Ovary (tissue), 3 donors: ENCODE data around the gene CCDC57.

Experiments
- EP300 ChIP-seq: sonication (generic); formaldehyde crosslinking; IDR thresholded peaks from one replicate; pipeline ENCODE4 v1.6.1; 2017; ENCODE audit warnings: antibody characterized with exemption
- POLR2A ChIP-seq: fragments of 450-650 bp; IDR thresholded peaks from one replicate; pipeline ENCODE4 v1.6.1; 2017; ENCODE audit warnings: antibody characterized with exemption, mild to moderate bottlenecking, moderate library complexity
- TF ChIP-seq, protein P1 (sequence below), 3 donors: fragments of 450-650 bp in 2 of 3; fragments of 200-600 bp in 1 of 3; IDR thresholded peaks; one replicate each; pipeline versions ENCODE4 v1.5.1 to v1.8.0; 2016 to 2022; ENCODE audit warnings: antibody characterized with exemption in 3 of 3, mild to moderate bottlenecking in 1 of 3
- donor health status: DM: no; HTN: no; CAD: no.

DNA sequence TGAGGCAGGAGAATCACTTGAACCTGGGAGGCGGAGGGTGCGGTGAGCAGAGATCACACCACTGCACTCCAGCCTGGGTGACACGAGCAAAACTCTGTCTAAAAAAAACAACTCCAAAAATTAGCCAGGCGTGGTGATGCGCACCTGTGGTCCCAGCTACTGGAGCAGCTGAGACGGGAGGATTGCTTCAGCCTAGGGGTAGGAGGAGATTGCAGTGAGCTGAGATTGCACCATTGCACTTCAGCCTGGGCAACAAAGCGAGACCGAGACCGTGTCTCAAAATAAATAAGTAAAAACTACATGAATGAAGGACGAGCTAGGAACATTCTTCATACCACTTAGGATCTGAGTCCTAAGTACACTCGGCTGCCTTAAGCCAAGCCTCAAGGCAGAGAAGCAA lies 35.4 kb downstream of the CCDC57 start:
- TF ChIP-seq, protein P1, sequence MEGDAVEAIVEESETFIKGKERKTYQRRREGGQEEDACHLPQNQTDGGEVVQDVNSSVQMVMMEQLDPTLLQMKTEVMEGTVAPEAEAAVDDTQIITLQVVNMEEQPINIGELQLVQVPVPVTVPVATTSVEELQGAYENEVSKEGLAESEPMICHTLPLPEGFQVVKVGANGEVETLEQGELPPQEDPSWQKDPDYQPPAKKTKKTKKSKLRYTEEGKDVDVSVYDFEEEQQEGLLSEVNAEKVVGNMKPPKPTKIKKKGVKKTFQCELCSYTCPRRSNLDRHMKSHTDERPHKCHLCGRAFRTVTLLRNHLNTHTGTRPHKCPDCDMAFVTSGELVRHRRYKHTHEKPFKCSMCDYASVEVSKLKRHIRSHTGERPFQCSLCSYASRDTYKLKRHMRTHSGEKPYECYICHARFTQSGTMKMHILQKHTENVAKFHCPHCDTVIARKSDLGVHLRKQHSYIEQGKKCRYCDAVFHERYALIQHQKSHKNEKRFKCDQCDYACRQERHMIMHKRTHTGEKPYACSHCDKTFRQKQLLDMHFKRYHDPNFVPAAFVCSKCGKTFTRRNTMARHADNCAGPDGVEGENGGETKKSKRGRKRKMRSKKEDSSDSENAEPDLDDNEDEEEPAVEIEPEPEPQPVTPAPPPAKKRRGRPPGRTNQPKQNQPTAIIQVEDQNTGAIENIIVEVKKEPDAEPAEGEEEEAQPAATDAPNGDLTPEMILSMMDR (IDR thresholded peaks at IDR 0.05): no peak
- no peak for TF ChIP-seq POLR2A
- no peak for TF ChIP-seq EP300
